ENCODE results near the gene ESYT1.
"Not testable (repeated sequence)": the region's sequence is repeated elsewhere in the genome, so short reads cannot be mapped to it uniquely, and the experiment has no call there.

ESYT1 gene

GRCh38 chr12:56154818-56155217 lies 26.8 kb downstream of the ESYT1 start:
- no peak for TF ChIP-seq POLR2AphosphoS5 (IDR thresholded peaks at IDR 0.05; ENCODE audit: low read depth)
- H3K4me3 ChIP-seq (replicated peaks; ENCODE audit: insufficient read depth, low read length), result no peak overlapping the region
- no peak overlapping the region for H3K27ac ChIP-seq (replicated peaks)
- DNase-seq (ENCODE audit: low read depth in 1 of 2, low spot score in 1 of 2), result no peak
- H3K27me3 ChIP-seq (ENCODE audit: insufficient read depth, poor library complexity, severe bottlenecking), result no peaks in the 10 kb centered on the region

- no peak overlapping the region for H3K4me3 ChIP-seq (replicated peaks; ENCODE audit: insufficient read depth, low read length)
- no peak for TF ChIP-seq GABPA (IDR thresholded peaks at IDR 0.05; ENCODE audit: low read depth)
- H3K27ac ChIP-seq (replicated peaks), result no peak overlapping the region
- no peak for DNase-seq (ENCODE audit: low read depth in 1 of 2, low spot score in 1 of 2)
- no peaks in the 10 kb centered on the region for H3K27me3 ChIP-seq (ENCODE audit: insufficient read depth, poor library complexity, severe bottlenecking)
Observed at GRCh38 chr12:56155256-56155845, 27.3 kb downstream of the ESYT1 start.

GRCh38 chr12:56156464-56157200 lies 28.6 kb downstream of the ESYT1 start:
- not testable (repeated sequence) for DNase-seq (ENCODE audit: low read depth in 1 of 2, low spot score in 1 of 2); H3K4me3 ChIP-seq (replicated peaks; ENCODE audit: insufficient read depth, low read length); H3K27me3 ChIP-seq (ENCODE audit: insufficient read depth, poor library complexity, severe bottlenecking)
- peak overlapping the region; percentile 96 for H3K27ac ChIP-seq (replicated peaks)

GRCh38 chr12:56157201-56158028 lies 29.3 kb downstream of the ESYT1 start:
- peak overlapping the region; percentile 96 for H3K27ac ChIP-seq (replicated peaks)
- TF ChIP-seq POLR2AphosphoS5 (IDR thresholded peaks at IDR 0.05; ENCODE audit: low read depth) (no peak; the same call in 1 of the 2 replicates), SPI1 (IDR thresholded peaks at IDR 0.05; ENCODE audit: borderline replicate concordance, low read depth) (peak; percentile 66; the same call in 1 of the 2 replicates), CTCF (IDR thresholded peaks at IDR 0.05; ENCODE audit: insufficient read depth, low read length) (peak; percentile 56), REST (IDR thresholded peaks at IDR 0.05; ENCODE audit: insufficient replicate concordance, low read depth) (no peak), GABPA (IDR thresholded peaks at IDR 0.05; ENCODE audit: low read depth) (no peak)

GRCh38 chr12:56158029-56158925 lies 30.2 kb downstream of the ESYT1 start, which contains the start of gene MYL6:
Gene MYL6, plus strand, starts transcription at chr12:56158359. Its CDS starts 43 bp downstream, at chr12:56158402.
- H3K4me3 ChIP-seq (replicated peaks; ENCODE audit: insufficient read depth, low read length), result peak within 1 kb of the TSS; percentile 64
- no peak for TF ChIP-seq GABPA (IDR thresholded peaks at IDR 0.05; ENCODE audit: low read depth)
- no peak for TF ChIP-seq CTCF (IDR thresholded peaks at IDR 0.05; ENCODE audit: insufficient read depth, low read length)
- TF ChIP-seq REST (IDR thresholded peaks at IDR 0.05; ENCODE audit: insufficient replicate concordance, low read depth), result peak; percentile 64
- TF ChIP-seq SPI1 (IDR thresholded peaks at IDR 0.05; ENCODE audit: borderline replicate concordance, low read depth), result peak; percentile 71; the same call in 1 of the 2 replicates
- TF ChIP-seq POLR2AphosphoS5 (IDR thresholded peaks at IDR 0.05; ENCODE audit: low read depth), result peak; percentile 98
- no peaks in the 10 kb centered on the region for H3K27me3 ChIP-seq (ENCODE audit: insufficient read depth, poor library complexity, severe bottlenecking)
- DNase-seq (ENCODE audit: low read depth in 1 of 2, low spot score in 1 of 2), result peak; percentile 97 to 98
- H3K27ac ChIP-seq (replicated peaks), result peak within 1 kb of the TSS; percentile 96

More at GRCh38 chr12:56157201-56158028, 29.3 kb downstream of the ESYT1 start:
- peak overlapping the region; percentile 64 for H3K4me3 ChIP-seq (replicated peaks; ENCODE audit: insufficient read depth, low read length)
- DNase-seq (ENCODE audit: low read depth in 1 of 2, low spot score in 1 of 2), result peak; percentile 82 to 85
- no peaks in the 10 kb centered on the region for H3K27me3 ChIP-seq (ENCODE audit: insufficient read depth, poor library complexity, severe bottlenecking)

Data from HL-60 (cell line).